PC-9 (cell line): ENCODE results near the gene HBG1.

Source experiments
- EZH2 ChIP-seq: fragments of 200-600 bp; sonication (generic); IDR thresholded peaks from 2 replicates; pipeline ENCODE4 v1.8.0; 2017; ENCODE audit warnings: antibody characterized with exemption, low read depth
- TF ChIP-seq, protein P1 (sequence below): fragments of 200-600 bp; sonication (generic); conservative IDR thresholded peaks from 2 replicates; pipeline ENCODE4 v1.6.1; 2017; ENCODE audit warnings: mixed run types, antibody characterized with exemption, mild to moderate bottlenecking, moderate library complexity

DNA sequence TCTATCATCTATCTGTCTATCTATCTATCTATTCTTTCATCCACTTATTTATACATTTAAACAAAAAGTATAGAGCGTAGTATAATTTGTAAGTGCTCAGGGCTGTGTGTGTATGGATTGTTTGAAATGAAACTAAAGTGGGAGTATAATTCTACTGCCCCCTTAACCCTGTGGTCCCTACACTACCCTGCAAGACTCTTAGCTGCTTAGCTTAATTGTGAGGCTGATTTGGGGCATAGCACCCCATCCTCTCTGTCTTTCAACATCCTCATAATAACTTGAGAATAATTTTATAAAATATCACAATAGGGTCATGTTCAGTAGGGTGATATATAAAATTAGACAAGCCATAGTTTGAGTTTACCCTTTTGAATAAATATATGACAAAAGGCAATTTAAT is 40.4 kb upstream of the HBG1 start:
- TF ChIP-seq, protein P1, sequence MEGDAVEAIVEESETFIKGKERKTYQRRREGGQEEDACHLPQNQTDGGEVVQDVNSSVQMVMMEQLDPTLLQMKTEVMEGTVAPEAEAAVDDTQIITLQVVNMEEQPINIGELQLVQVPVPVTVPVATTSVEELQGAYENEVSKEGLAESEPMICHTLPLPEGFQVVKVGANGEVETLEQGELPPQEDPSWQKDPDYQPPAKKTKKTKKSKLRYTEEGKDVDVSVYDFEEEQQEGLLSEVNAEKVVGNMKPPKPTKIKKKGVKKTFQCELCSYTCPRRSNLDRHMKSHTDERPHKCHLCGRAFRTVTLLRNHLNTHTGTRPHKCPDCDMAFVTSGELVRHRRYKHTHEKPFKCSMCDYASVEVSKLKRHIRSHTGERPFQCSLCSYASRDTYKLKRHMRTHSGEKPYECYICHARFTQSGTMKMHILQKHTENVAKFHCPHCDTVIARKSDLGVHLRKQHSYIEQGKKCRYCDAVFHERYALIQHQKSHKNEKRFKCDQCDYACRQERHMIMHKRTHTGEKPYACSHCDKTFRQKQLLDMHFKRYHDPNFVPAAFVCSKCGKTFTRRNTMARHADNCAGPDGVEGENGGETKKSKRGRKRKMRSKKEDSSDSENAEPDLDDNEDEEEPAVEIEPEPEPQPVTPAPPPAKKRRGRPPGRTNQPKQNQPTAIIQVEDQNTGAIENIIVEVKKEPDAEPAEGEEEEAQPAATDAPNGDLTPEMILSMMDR, result no peak
- TF ChIP-seq EZH2, result no peak
